Measurements from ENCODE around the gene SLC22A3.
"Not testable (repeated sequence)": the region's sequence is repeated elsewhere in the genome, so short reads cannot be mapped to it uniquely, and the experiment has no call there.

SLC22A3 gene

GRCh38 chr6:160447350-160447749 is 99.2 kb downstream of the SLC22A3 start:
- no peak for DNase-seq (ENCODE audit: low read depth)

GRCh38 chr6:160449787-160450186 is 101.6 kb downstream of the SLC22A3 start:
- DNase-seq (ENCODE audit: low read depth), result not testable (repeated sequence)

GRCh38 chr6:160450849-160451248 is 102.7 kb downstream of the SLC22A3 start:
- DNase-seq (ENCODE audit: low read depth), result no peak

GRCh38 chr6:160454303-160454702 is 106.1 kb downstream of the SLC22A3 start:
- DNase-seq (ENCODE audit: low read depth), result no peak

GRCh38 chr6:160455081-160455480 is 106.9 kb downstream of the SLC22A3 start:
- no peak for DNase-seq (ENCODE audit: low read depth)

- no peak for DNase-seq (ENCODE audit: low read depth)
Observed at GRCh38 chr6:160455541-160456213, 107.5 kb downstream of the SLC22A3 start.

GRCh38 chr6:160456214-160456546 is 108.0 kb downstream of the SLC22A3 start:
- DNase-seq (ENCODE audit: low read depth), result no peak

- DNase-seq (ENCODE audit: low read depth), result no peak
Observed at GRCh38 chr6:160457823-160458222, 109.6 kb downstream of the SLC22A3 start.

GRCh38 chr6:160461641-160462040 is 113.5 kb downstream of the SLC22A3 start:
- DNase-seq (ENCODE audit: low read depth), result no peak

GRCh38 chr6:160462116-160462515 is 113.9 kb downstream of the SLC22A3 start:
- DNase-seq (ENCODE audit: low read depth), result no peak

GRCh38 chr6:160462551-160463109 is 114.5 kb downstream of the SLC22A3 start:
- peak; percentile 89 for DNase-seq (ENCODE audit: low read depth)

GRCh38 chr6:160464744-160465143 is 116.6 kb downstream of the SLC22A3 start:
- no peak for DNase-seq (ENCODE audit: low read depth)

GRCh38 chr6:160467261-160467871 is 119.2 kb downstream of the SLC22A3 start:
- not testable (repeated sequence) for DNase-seq (ENCODE audit: low read depth)

- DNase-seq (ENCODE audit: low read depth), result no peak
Observed at GRCh38 chr6:160469153-160469552, 121.0 kb downstream of the SLC22A3 start.

GRCh38 chr6:160476056-160476455 is 127.9 kb downstream of the SLC22A3 start:
- DNase-seq (ENCODE audit: low read depth), result not testable (repeated sequence)

GRCh38 chr6:160477072-160477471 is 128.9 kb downstream of the SLC22A3 start:
- not testable (repeated sequence) for DNase-seq (ENCODE audit: low read depth)

GRCh38 chr6:160477901-160478300 is 129.7 kb downstream of the SLC22A3 start:
- no peak for DNase-seq (ENCODE audit: low read depth)

GRCh38 chr6:160487116-160487515 is 138.9 kb downstream of the SLC22A3 start:
- DNase-seq (ENCODE audit: low read depth), result no peak

GRCh38 chr6:160489091-160489490 is 140.9 kb downstream of the SLC22A3 start:
- DNase-seq (ENCODE audit: low read depth), result no peak

GRCh38 chr6:160494576-160494975 is 146.4 kb downstream of the SLC22A3 start:
- no peak for DNase-seq (ENCODE audit: low read depth)

- DNase-seq (ENCODE audit: low read depth), result no peak
Observed at GRCh38 chr6:160500639-160501038, 152.5 kb downstream of the SLC22A3 start.

Measured in non-pigmented ciliary epithelial cell (primary cell).